OCI-LY7 (cell line): Measurements from ENCODE around the gene PSEN1. TPM values are rescaled to one million over a fixed set of nuclear protein-coding genes. Genes with fewer than 3 reads are reported as not detected.

Experiments used
- BruUV-seq: library from RNA; stranded (reverse); fragments of 400-500 nt; replicated peaks from 2 replicates; lab custom pipeline; 2021; lab: Mats Ljungman, UMichigan
- CTCF ChIA-PET: fragments of 300-600 bp; sonication (Branson Sonifier 250); formaldehyde crosslinking; loops from one replicate; lab custom pipeline; 2022; ENCODE audit warnings: antibody characterized with exemption; ENCODE audit not compliant: unreplicated experiment; lab: Charles Lee
- POLR2A ChIA-PET: fragments of 300-600 bp; sonication (Branson Sonifier 250); formaldehyde crosslinking; loops from one replicate; lab custom pipeline; 2022; ENCODE audit warnings: antibody characterized with exemption; lab: Charles Lee
- DNase-seq: peaks from one replicate; pipeline ENCODE4 v3.0.0-alpha.2; 2015; ENCODE audit warnings: low spot score
- H2AFZ ChIP-seq: fragments of 200-600 bp; sonication (generic), shearing (Covaris generic); 2 replicates; pipeline ENCODE4 v1.6.1; 2014; ENCODE audit warnings: mild to moderate bottlenecking, antibody characterized with exemption, low read length, moderate library complexity
- H3K27ac ChIP-seq: fragments of 200-600 bp; sonication (generic); 2 replicates; pipeline ENCODE4 v1.5.1; 2014; ENCODE audit warnings: mixed run types, low read depth, mild to moderate bottlenecking, moderate library complexity, low read length, inconsistent platforms; ENCODE audit not compliant: poor library complexity, severe bottlenecking
- H3K36me3 ChIP-seq: fragments of 200-600 bp; sonication (generic); 2 replicates; pipeline ENCODE4 v1.6.1; 2014; ENCODE audit warnings: mild to moderate bottlenecking, antibody characterized with exemption, low read length, moderate library complexity, mixed read lengths; ENCODE audit not compliant: insufficient read depth
- H3K4me1 ChIP-seq: fragments of 200-600 bp; sonication (generic); 2 replicates; pipeline ENCODE4 v1.5.1; 2014; ENCODE audit warnings: mild to moderate bottlenecking, low read length; ENCODE audit not compliant: insufficient read depth, poor library complexity, severe bottlenecking
- H3K4me2 ChIP-seq: fragments of 200-600 bp; sonication (generic); 2 replicates; pipeline ENCODE4 v1.6.1; 2014; ENCODE audit warnings: mild to moderate bottlenecking, low read length
- H3K4me3 ChIP-seq: fragments of 200-600 bp; sonication (generic); 2 replicates; pipeline ENCODE4 v1.5.1; 2014; ENCODE audit warnings: mild to moderate bottlenecking, low read depth, low read length; ENCODE audit not compliant: poor library complexity, severe bottlenecking
- H3K79me2 ChIP-seq: fragments of 200-600 bp; sonication (generic); 2 replicates; pipeline ENCODE4 v1.6.1; 2016; ENCODE audit warnings: low read depth, mild to moderate bottlenecking, low read length, moderate library complexity, mixed read lengths; ENCODE audit not compliant: insufficient read depth
- H3K9me2 ChIP-seq: fragments of 200-600 bp; sonication (generic); 2 replicates; pipeline ENCODE4 v1.6.1; 2016; ENCODE audit warnings: mild to moderate bottlenecking, low read length, mixed read lengths; ENCODE audit not compliant: insufficient read depth
- H3K9me3 ChIP-seq: fragments of 200-600 bp; sonication (generic); 2 replicates; pipeline ENCODE4 v1.6.1; 2014; ENCODE audit warnings: mild to moderate bottlenecking, mixed run types, low read length, mixed read lengths
- H4K20me1 ChIP-seq: fragments of 200-600 bp; sonication (generic); 2 replicates; pipeline ENCODE4 v1.6.1; 2014; ENCODE audit warnings: mild to moderate bottlenecking, antibody characterized with exemption, low read length, moderate library complexity, mixed read lengths; ENCODE audit not compliant: insufficient read depth
- CTCF ChIP-seq: fragments of 200-600 bp; sonication (generic); conservative IDR thresholded peaks from 2 replicates; pipeline ENCODE4 v1.5.1; 2014; ENCODE audit warnings: mild to moderate bottlenecking, antibody characterized with exemption, low read length, moderate library complexity, mixed read lengths
- EZH2phosphoT487 ChIP-seq: fragments of 200-600 bp; sonication (generic); IDR thresholded peaks from 2 replicates; pipeline ENCODE4 v1.6.1; 2018; ENCODE audit warnings: low read depth, borderline replicate concordance, mild to moderate bottlenecking, mixed run types, antibody characterized with exemption, low read length, moderate library complexity, mixed read lengths
- intact Hi-C: fragments of 100-400 bp; cut with micrococcal nuclease; formaldehyde crosslinking; loops from one replicate; pipeline ENCODE4 v1.10.0; 2022; ENCODE audit not compliant: unreplicated experiment
- total RNA-seq, 2 experiments: library from RNA; depleted of rRNA in 1 of 2; stranded (reverse); fragments of >200 nt in 1 of 2; shearing (Covaris generic) in 1 of 2; gene quantifications; 2 replicates each; pipeline ENCODE4 v1.2.3, GENCODE V29; 2014 to 2022

The PSEN1 gene
- total RNA-seq, 2 experiments from 2014 or later, result 24.4 to 28.0 TPM

- no peak overlapping the region for H2AFZ ChIP-seq
- no peaks in the 10 kb centered on the region for H4K20me1 ChIP-seq
- intact Hi-C loops, result no loop called here
- no peak overlapping the region for H3K4me3 ChIP-seq
- peaks cover 96% of the 10 kb centered on the region for H3K36me3 ChIP-seq
- H3K9me2 ChIP-seq, result no peaks in the 10 kb centered on the region
- ChIA-PET CTCF (no interaction called here), POLR2A (interaction anchor here (0.7 kb wide), 1 partner anchor 69 kb away, joined by 4 read pairs; no protein-coding TSS in a partner anchor)
- no peak overlapping the region for H3K4me2 ChIP-seq
- no peaks in the 10 kb centered on the region for H3K4me1 ChIP-seq
- BruUV-seq, result no TSS peak
- no peak for DNase-seq
- peaks cover 14% of the 10 kb centered on the region; the same call in 1 of the 2 replicates for H3K79me2 ChIP-seq
- TF ChIP-seq CTCF (no peak), EZH2phosphoT487 (no peak)
- H3K9me3 ChIP-seq, result no peaks in the 10 kb centered on the region
- no peak overlapping the region for H3K27ac ChIP-seq
Observed at GRCh38 chr14:73097421-73097820, 38.9 kb upstream of the PSEN1 start.

GRCh38 chr14:73100334-73100733 lies 36.0 kb upstream of the PSEN1 start:
- no peaks in the 10 kb centered on the region for H3K79me2 ChIP-seq
- no peaks in the 10 kb centered on the region for H3K4me1 ChIP-seq
- POLR2A ChIA-PET, result interaction anchor here (0.7 to 1.0 kb wide), 5 partner anchors 20 to 714 kb away, joined by 3 to 4 read pairs (median 3); partner anchors contain the start of gene RBM25

More at GRCh38 chr14:73100334-73100733, 36.0 kb upstream of the PSEN1 start:
- no TSS peak for BruUV-seq
- Histone ChIP-seq H2AFZ (no peak overlapping the region), H3K27ac (no peak overlapping the region), H3K4me3 (no peak overlapping the region), H3K9me2 (no peaks in the 10 kb centered on the region), H3K4me2 (no peak overlapping the region), H3K36me3 (peaks cover 98% of the 10 kb centered on the region), H3K9me3 (no peaks in the 10 kb centered on the region), H4K20me1 (no peaks in the 10 kb centered on the region)
- no peak for DNase-seq
- intact Hi-C loops, result no loop called here
- TF ChIP-seq CTCF (no peak), EZH2phosphoT487 (no peak)
- CTCF ChIA-PET, result no interaction called here
